Measurements from ENCODE around the gene SLC22A1. TPM values are rescaled to one million over a fixed set of nuclear protein-coding genes. Genes with fewer than 3 reads are reported as not detected.

The SLC22A1 gene
- total RNA-seq, 1 donor from 2014 or later, result 2.2 TPM

DNA sequence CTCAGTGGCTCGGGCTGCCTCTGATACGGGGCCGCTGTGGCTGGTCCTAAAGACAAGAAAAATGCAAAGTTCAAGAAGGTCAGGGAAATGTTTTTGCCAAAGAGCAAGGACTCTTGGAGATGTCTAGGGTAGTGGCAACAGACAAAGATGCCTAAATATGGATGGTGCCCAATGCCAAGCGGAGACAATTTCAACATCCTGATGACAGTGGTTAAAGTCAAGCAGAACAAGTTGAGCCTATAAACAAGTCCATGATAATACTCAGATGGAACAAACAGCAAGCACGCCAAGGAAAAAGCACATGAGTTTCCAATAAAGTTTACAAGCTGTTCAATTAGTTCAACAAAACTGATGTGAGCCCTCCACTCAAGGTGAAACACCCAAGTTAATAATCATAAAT lies 51.1 kb downstream of the SLC22A1 start:
- H3K27me3 Mint-ChIP-seq (ENCODE audit: unreplicated experiment), result peaks cover 2% of the 10 kb centered on the region
- no peak overlapping the region for H3K27ac Mint-ChIP-seq (ENCODE audit: unreplicated experiment)

GRCh38 chr6:160173806-160174527 lies 52.4 kb downstream of the SLC22A1 start:
- TF ChIP-seq, protein P1, sequence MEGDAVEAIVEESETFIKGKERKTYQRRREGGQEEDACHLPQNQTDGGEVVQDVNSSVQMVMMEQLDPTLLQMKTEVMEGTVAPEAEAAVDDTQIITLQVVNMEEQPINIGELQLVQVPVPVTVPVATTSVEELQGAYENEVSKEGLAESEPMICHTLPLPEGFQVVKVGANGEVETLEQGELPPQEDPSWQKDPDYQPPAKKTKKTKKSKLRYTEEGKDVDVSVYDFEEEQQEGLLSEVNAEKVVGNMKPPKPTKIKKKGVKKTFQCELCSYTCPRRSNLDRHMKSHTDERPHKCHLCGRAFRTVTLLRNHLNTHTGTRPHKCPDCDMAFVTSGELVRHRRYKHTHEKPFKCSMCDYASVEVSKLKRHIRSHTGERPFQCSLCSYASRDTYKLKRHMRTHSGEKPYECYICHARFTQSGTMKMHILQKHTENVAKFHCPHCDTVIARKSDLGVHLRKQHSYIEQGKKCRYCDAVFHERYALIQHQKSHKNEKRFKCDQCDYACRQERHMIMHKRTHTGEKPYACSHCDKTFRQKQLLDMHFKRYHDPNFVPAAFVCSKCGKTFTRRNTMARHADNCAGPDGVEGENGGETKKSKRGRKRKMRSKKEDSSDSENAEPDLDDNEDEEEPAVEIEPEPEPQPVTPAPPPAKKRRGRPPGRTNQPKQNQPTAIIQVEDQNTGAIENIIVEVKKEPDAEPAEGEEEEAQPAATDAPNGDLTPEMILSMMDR (IDR thresholded peaks at IDR 0.05; ENCODE audit: partially characterized antibody, unreplicated experiment), result no peak
- no peak for DNase-seq
- peaks cover 2% of the 10 kb centered on the region for H3K27me3 Mint-ChIP-seq (ENCODE audit: unreplicated experiment)
- H3K4me1 Mint-ChIP-seq (ENCODE audit: low read depth, unreplicated experiment), result peaks cover 4% of the 10 kb centered on the region
- no peaks in the 10 kb centered on the region for H3K9me3 Mint-ChIP-seq (ENCODE audit: unreplicated experiment)
- no peak overlapping the region for H3K4me3 Mint-ChIP-seq (ENCODE audit: unreplicated experiment)
- H3K36me3 Mint-ChIP-seq (ENCODE audit: unreplicated experiment), result no peaks in the 10 kb centered on the region
- H3K27ac Mint-ChIP-seq (ENCODE audit: unreplicated experiment), result no peak overlapping the region

More for the DNA sequence above, 51.1 kb downstream of the SLC22A1 start:
- no peak for DNase-seq
- peaks cover 4% of the 10 kb centered on the region for H3K4me1 Mint-ChIP-seq (ENCODE audit: low read depth, unreplicated experiment)
- TF ChIP-seq, protein P1 (IDR thresholded peaks at IDR 0.05; ENCODE audit: partially characterized antibody, unreplicated experiment), result no peak
- no peaks in the 10 kb centered on the region for H3K9me3 Mint-ChIP-seq (ENCODE audit: unreplicated experiment)
- no peak overlapping the region for H3K4me3 Mint-ChIP-seq (ENCODE audit: unreplicated experiment)
- no peaks in the 10 kb centered on the region for H3K36me3 Mint-ChIP-seq (ENCODE audit: unreplicated experiment)

- H3K27ac Mint-ChIP-seq (ENCODE audit: unreplicated experiment), result no peak overlapping the region
Observed at GRCh38 chr6:160174681-160175080, 53.1 kb downstream of the SLC22A1 start.

GRCh38 chr6:160177220-160177619 lies 55.6 kb downstream of the SLC22A1 start:
- TF ChIP-seq, protein P1 (IDR thresholded peaks at IDR 0.05; ENCODE audit: partially characterized antibody, unreplicated experiment), result no peak
- Mint-ChIP-seq H3K9me3 (ENCODE audit: unreplicated experiment) (no peaks in the 10 kb centered on the region), H3K27ac (ENCODE audit: unreplicated experiment) (no peak overlapping the region), H3K36me3 (ENCODE audit: unreplicated experiment) (no peaks in the 10 kb centered on the region), H3K4me1 (ENCODE audit: low read depth, unreplicated experiment) (no peaks in the 10 kb centered on the region), H3K27me3 (ENCODE audit: unreplicated experiment) (peaks cover 2% of the 10 kb centered on the region), H3K4me3 (ENCODE audit: unreplicated experiment) (no peak overlapping the region)
- DNase-seq, result no peak

More at GRCh38 chr6:160174681-160175080, 53.1 kb downstream of the SLC22A1 start:
- TF ChIP-seq, protein P1 (IDR thresholded peaks at IDR 0.05; ENCODE audit: partially characterized antibody, unreplicated experiment), result no peak
- Mint-ChIP-seq H3K36me3 (ENCODE audit: unreplicated experiment) (no peaks in the 10 kb centered on the region), H3K27me3 (ENCODE audit: unreplicated experiment) (peaks cover 2% of the 10 kb centered on the region), H3K4me1 (ENCODE audit: low read depth, unreplicated experiment) (peaks cover 4% of the 10 kb centered on the region), H3K9me3 (ENCODE audit: unreplicated experiment) (no peaks in the 10 kb centered on the region), H3K4me3 (ENCODE audit: unreplicated experiment) (no peak overlapping the region)
- no peak for DNase-seq

DNA sequence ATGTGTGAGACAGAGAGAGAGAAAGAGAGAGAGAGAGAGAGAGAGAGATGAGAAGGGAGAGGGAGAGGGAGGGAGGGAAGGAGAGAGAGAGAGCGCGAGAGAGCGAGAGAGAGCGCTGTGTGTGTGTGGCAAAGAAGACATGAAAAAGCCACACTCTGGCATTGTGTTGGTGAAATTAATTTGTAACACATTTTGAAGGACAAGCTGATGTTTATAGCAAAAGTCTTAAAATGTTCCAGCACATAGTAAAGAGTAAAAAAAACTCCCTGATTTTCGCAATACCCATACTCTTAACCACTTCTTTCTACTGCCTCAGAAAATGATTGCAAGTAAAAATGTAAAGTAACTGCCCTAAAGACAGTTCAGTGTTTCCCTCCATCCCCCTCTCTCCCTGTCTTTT lies 56.7 kb downstream of the SLC22A1 start:
- Mint-ChIP-seq H3K36me3 (ENCODE audit: unreplicated experiment) (no peaks in the 10 kb centered on the region), H3K27me3 (ENCODE audit: unreplicated experiment) (peaks cover 2% of the 10 kb centered on the region), H3K4me3 (ENCODE audit: unreplicated experiment) (no peak overlapping the region), H3K4me1 (ENCODE audit: low read depth, unreplicated experiment) (no peaks in the 10 kb centered on the region), H3K9me3 (ENCODE audit: unreplicated experiment) (no peaks in the 10 kb centered on the region), H3K27ac (ENCODE audit: unreplicated experiment) (no peak overlapping the region)
- no peak for DNase-seq
- TF ChIP-seq, protein P1 (IDR thresholded peaks at IDR 0.05; ENCODE audit: partially characterized antibody, unreplicated experiment), result no peak
